AG08395 (cell line): ENCODE data around the gene CLEC18C.
A peak's percentile ranks its signal among the peaks of the same experiment; 100 is the strongest.
"Not testable (repeated sequence)": the region's sequence is repeated elsewhere in the genome, so short reads cannot be mapped to it uniquely, and the experiment has no call there.

Source experiments
- DNase-seq: peaks from one replicate; pipeline ENCODE4 v3.0.0; 2012; ENCODE audit warnings: mixed read lengths, low spot score

Gene CLEC18C

GRCh38 chr16:70159355-70160348 lies 13.9 kb upstream of the CLEC18C start:
- DNase-seq: peak; percentile 12

DNA sequence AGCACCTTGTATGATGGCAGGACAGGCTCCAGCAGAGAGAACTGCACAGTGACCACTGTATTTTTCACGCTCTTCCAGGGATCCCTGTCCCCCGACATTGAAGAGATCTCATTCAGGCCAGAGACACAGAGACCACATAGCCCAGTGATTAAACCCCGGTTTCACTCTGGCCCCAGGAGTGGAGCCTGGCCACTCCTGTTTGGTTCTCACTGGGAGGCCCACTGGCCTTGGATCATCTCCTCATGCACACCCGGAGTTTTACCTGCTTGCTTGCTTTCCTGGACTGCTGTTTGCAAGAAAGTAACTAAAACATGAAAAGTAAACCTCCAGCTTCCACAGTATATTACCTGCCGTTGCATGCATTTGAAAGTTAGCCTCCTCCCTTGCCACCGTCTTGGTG lies 13.2 kb upstream of the CLEC18C start:
- DNase-seq: no peak

DNA sequence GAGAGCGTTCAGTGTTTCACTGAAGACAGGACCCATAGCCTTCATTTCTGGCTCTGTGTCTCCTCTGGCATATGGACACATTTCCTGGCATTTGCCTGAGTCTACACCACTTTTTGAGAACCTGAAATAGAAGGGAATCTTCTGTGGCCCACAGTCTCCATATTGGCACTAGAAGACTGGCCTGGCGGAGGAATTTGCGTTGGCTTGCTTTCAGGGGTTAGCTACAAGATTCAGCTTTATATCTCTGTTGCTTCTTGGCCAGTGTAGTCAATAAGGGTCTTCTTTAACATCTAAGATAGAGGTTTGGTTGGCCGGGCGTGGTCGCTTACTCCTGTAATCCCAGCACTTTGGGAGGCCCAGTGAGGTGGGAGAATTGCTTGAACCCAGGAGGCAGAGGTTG lies 12.8 kb upstream of the CLEC18C start:
- peak; percentile 2 for DNase-seq

DNA sequence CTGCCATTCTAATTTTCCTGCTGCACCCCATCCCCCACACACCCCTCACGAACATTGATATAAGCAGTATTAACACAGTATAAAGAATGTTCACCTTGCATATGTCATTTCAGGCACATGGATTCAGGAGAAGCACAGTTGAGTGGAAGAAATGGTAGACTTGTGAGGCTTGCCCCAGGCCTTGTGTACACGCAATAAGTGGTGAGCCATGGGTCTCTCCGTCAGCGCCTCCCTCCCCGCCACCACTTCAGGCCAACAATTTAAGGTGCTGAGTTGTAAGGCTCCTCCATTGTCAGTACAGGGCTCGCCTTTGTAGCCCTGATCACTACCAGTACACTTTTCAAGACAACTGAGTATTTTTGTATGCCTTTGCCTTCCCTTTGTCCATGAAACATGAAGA lies 12.2 kb upstream of the CLEC18C start:
- no peak for DNase-seq

- DNase-seq: peak; percentile 81
Observed at GRCh38 chr16:70162041-70162451, 11.5 kb upstream of the CLEC18C start.

GRCh38 chr16:70163596-70163995 lies 10.0 kb upstream of the CLEC18C start:
- no peak for DNase-seq

DNA sequence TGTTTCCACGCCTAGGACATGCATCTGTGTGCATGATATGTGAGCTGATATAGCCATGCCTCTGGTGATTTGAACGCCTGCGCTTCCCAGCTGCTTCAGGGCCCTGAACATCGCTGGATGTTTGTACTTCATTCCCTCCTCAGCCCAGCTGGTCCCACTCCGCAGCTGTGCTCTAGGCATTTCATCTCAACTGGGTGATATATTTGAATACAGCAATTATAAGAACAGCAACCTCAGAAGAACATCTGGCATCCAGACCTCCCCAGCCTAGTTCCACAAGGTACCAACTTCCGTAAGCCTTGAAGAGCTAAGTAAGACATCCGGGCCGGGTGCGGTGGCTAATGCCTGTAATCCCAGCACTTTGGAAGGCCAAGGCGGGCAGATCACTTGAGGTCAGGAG lies 6.9 kb upstream of the CLEC18C start:
- DNase-seq: not testable (repeated sequence)

- not testable (repeated sequence) for DNase-seq
Observed at GRCh38 chr16:70173916-70174315, 329 bp downstream of the CLEC18C start.

- not testable (repeated sequence) for DNase-seq
Observed at GRCh38 chr16:70174387-70174932, 873 bp downstream of the CLEC18C start.

GRCh38 chr16:70187858-70188607 lies 14.4 kb downstream of the CLEC18C start:
- not testable (repeated sequence) for DNase-seq

- not testable (repeated sequence) for DNase-seq
Observed at GRCh38 chr16:70188608-70188915, 15.0 kb downstream of the CLEC18C start.

- DNase-seq: not testable (repeated sequence)
Observed at GRCh38 chr16:70190574-70190973, 17.0 kb downstream of the CLEC18C start.

DNA sequence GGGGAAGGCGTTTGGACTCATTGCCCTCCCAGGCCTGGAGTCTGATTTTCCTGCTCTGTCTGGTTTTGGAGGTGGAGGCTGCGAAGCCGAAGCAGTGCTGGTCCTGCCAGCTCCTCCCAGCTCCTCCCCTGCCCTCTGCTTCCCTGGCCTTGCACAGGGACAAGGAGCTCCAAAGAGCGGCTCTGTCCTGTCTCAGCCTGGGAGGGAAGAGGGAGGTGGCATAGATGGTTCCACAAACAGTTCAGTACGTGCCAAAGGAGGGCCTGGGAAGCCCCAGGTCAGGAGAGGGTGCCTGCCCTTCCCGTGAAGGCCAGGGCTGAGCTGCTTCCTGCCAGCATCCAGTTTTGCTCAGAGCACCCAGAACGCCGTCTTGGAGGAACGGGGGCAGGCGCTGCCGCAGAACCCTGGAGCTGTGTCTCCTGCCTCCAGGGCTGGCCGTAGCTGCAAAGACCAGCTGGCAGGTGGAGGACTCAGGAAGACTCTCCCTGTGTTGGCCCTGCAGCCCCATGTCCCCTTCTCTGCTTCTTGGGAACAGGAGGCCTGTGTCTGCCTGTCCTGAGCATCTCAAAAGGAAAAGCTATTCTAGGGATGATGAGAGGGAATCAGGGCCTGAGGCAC lies 23.2 kb downstream of the CLEC18C start:
- DNase-seq: not testable (repeated sequence)

DNA sequence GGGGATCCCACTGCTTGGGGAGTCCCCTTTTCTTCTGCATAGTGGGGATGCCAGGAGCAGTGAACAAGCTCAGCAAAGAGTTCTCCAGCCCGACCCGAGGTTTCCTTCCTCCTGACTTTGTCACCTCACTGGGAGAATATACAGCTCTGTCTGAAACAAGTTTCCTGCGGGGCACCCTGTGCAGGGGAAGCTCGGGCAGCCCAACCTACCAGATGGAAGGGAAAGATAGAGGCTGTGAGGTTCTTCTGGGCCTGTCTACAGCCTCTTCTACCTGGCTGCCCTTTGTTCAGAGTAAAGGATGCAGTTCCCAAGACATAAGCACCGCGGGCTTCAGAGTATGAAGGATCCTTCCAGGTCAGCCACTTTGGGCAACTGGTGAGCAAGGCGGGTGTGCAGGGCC lies 24.0 kb downstream of the CLEC18C start:
- DNase-seq: not testable (repeated sequence)

- not testable (repeated sequence) for DNase-seq
Observed at GRCh38 chr16:70198230-70198629, 24.6 kb downstream of the CLEC18C start.

GRCh38 chr16:70198666-70199065 lies 25.1 kb downstream of the CLEC18C start:
- DNase-seq: peak; percentile 1

GRCh38 chr16:70199170-70199569 lies 25.6 kb downstream of the CLEC18C start:
- DNase-seq: not testable (repeated sequence)

DNA sequence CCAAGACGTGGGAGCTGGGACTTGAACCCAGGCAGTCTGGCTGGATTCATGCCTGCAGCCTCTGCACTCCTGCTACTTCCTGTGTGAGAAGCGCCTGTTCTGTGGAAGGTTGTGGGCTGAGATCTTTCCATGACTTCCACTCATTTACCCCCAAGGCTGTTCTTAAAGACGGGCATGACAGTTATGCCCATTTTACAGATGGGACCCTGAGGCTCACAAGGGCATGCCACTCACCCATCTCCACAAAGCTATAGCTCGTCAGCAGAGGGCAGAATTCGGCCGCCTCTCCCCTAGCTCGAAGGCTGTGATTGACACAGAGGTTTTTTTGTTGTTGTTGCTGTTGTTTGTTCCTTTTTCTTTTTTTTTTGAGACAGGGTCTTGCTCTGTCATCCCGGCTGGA lies 26.5 kb downstream of the CLEC18C start:
- DNase-seq: not testable (repeated sequence)

DNA sequence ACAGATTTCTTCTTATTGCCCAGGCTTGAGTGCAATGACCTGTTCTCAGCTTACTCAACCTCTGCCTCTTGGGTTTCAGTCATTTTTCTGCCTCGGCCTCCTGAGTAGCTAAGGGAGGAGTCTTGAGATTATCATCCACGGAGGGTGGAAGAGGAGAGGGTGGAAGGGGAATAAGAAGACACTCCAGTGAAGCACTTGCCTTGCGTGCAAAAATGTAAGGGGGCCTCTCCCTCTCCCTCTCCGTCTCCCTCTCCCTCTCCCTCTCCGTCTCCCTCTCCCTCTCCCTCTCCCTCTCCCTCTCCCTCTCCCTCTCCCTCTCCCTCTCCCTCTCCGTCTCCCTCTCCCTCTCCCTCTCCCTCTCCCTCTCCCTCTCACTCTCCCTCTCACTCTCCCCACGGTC lies 29.9 kb downstream of the CLEC18C start:
- not testable (repeated sequence) for DNase-seq

GRCh38 chr16:70204010-70204409 lies 30.4 kb downstream of the CLEC18C start:
- DNase-seq: not testable (repeated sequence)

- not testable (repeated sequence) for DNase-seq
Observed at GRCh38 chr16:70204668-70205405, 31.2 kb downstream of the CLEC18C start.
